ENCODE data around the gene LRRFIP1.
A peak's percentile ranks its signal among the peaks of the same experiment; 100 is the strongest.

Gene LRRFIP1

GRCh38 chr2:237819231-237819630 lies 191.8 kb downstream of the LRRFIP1 start:
- Histone ChIP-seq H3K9ac (no peak overlapping the region), H3K27me3 (ENCODE audit: control insufficient read depth, insufficient read depth, low read length) (no peaks in the 10 kb centered on the region), H3K27ac (no peak overlapping the region), H3K36me3 (ENCODE audit: control insufficient read depth, insufficient read depth, low read length) (no peaks in the 10 kb centered on the region), H3K4me1 (peaks cover 3% of the 10 kb centered on the region), H3K4me3 (ENCODE audit: low read depth, low read length) (no peak overlapping the region), H2AFZ (no peak overlapping the region), H3K4me2 (ENCODE audit: low read length) (peak overlapping the region; percentile 3), H3K9me3 (ENCODE audit: control insufficient read depth, low read length) (no peaks in the 10 kb centered on the region), H3K79me2 (no peaks in the 10 kb centered on the region)
- no peak for TF ChIP-seq CTCF (IDR thresholded peaks at IDR 0.05)

- Histone ChIP-seq H3K27me3 (ENCODE audit: control insufficient read depth, insufficient read depth, low read length) (no peaks in the 10 kb centered on the region), H3K4me3 (ENCODE audit: low read depth, low read length) (no peak overlapping the region), H2AFZ (no peak overlapping the region), H3K27ac (no peak overlapping the region), H3K4me1 (peaks cover 3% of the 10 kb centered on the region), H3K4me2 (ENCODE audit: low read length) (no peak overlapping the region), H3K79me2 (no peaks in the 10 kb centered on the region), H3K9me3 (ENCODE audit: control insufficient read depth, low read length) (no peaks in the 10 kb centered on the region), H3K9ac (no peak overlapping the region), H3K36me3 (ENCODE audit: control insufficient read depth, insufficient read depth, low read length) (no peaks in the 10 kb centered on the region)
- TF ChIP-seq CTCF (IDR thresholded peaks at IDR 0.05), result no peak
Observed at GRCh38 chr2:237820421-237820820, 193.0 kb downstream of the LRRFIP1 start.

DNA sequence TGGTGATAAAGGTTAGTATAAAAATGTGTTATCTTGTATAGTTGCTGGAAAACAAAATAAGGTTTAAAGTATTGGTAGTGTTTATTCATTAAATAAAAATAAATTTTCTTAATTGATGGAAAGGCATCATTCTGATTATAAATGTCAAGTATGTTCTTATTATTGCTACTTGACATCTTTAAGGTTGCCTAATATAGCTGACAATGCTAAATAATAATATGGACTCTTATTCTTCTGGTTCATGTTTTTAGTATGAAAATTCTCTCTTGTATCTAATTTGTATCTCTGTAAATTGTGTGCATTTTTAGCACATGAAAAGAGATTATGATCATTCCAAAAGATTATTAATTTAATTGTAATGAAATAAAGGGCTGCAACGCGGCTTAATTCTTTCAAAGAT lies 196.2 kb downstream of the LRRFIP1 start:
- Histone ChIP-seq H3K4me1 (no peaks in the 10 kb centered on the region), H3K9me3 (ENCODE audit: control insufficient read depth, low read length) (no peaks in the 10 kb centered on the region), H3K36me3 (ENCODE audit: control insufficient read depth, insufficient read depth, low read length) (no peaks in the 10 kb centered on the region), H3K4me2 (ENCODE audit: low read length) (no peak overlapping the region), H2AFZ (no peak overlapping the region), H3K79me2 (no peaks in the 10 kb centered on the region), H3K27me3 (ENCODE audit: control insufficient read depth, insufficient read depth, low read length) (no peaks in the 10 kb centered on the region), H3K27ac (no peak overlapping the region), H3K9ac (no peak overlapping the region), H3K4me3 (ENCODE audit: low read depth, low read length) (no peak overlapping the region)
- TF ChIP-seq CTCF (IDR thresholded peaks at IDR 0.05), result no peak

DNA sequence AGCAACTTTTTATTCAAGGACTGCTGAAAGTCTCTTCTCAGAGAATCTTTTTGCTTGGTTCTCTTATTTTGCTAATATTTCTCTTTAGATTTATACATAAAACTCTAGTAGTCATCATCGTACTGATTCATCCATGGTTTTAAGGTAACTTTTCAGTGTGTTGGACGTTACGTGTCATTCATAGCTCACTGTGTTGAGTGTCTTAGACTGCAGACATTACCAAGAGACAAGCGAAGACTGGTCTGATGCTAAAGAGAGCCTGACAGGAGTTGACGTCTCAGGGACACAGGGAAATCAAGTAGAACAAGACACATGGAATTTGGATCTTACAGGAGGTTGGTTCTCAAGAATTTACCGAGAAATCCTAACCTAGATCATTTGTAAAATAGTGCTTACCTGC lies 196.7 kb downstream of the LRRFIP1 start:
- Histone ChIP-seq H3K79me2 (no peaks in the 10 kb centered on the region), H3K27me3 (ENCODE audit: control insufficient read depth, insufficient read depth, low read length) (no peaks in the 10 kb centered on the region), H3K4me2 (ENCODE audit: low read length) (no peak overlapping the region), H3K36me3 (ENCODE audit: control insufficient read depth, insufficient read depth, low read length) (no peaks in the 10 kb centered on the region), H3K4me3 (ENCODE audit: low read depth, low read length) (no peak overlapping the region), H3K4me1 (no peaks in the 10 kb centered on the region), H3K9me3 (ENCODE audit: control insufficient read depth, low read length) (no peaks in the 10 kb centered on the region), H3K27ac (no peak overlapping the region), H2AFZ (no peak overlapping the region), H3K9ac (no peak overlapping the region)
- TF ChIP-seq CTCF (IDR thresholded peaks at IDR 0.05), result no peak

DNA sequence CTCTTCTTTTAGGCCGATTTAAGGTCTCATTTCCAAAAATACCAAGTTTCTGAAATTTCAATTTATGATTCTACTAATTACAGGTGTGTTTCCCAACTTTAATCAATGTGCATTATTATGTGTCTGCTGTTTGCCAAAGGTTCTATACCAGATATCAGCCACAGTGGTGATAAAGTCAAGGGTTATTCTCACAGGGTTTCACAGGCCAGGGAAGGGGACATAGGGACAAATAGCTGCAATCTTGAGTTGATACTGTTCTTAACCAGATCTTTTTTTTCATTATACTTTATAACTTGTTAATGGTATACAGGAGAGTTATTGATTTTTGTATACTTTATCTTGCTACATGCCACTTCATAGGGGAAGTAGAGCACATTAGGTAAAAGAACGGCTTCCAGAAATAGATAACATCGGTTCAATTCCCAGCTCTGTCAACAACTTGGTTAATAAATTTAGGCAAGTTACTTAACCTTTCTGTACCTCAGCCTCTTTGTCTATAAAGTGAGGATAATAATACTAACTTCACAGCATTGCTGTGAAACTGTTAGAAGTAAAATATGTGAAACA lies 200.1 kb downstream of the LRRFIP1 start:
- TF ChIP-seq CTCF (IDR thresholded peaks at IDR 0.05), result no peak
- Histone ChIP-seq H3K4me3 (ENCODE audit: low read depth, low read length) (no peak overlapping the region), H3K9ac (no peak overlapping the region), H2AFZ (no peak overlapping the region), H3K27ac (no peak overlapping the region), H3K36me3 (ENCODE audit: control insufficient read depth, insufficient read depth, low read length) (no peaks in the 10 kb centered on the region), H3K27me3 (ENCODE audit: control insufficient read depth, insufficient read depth, low read length) (no peaks in the 10 kb centered on the region), H3K9me3 (ENCODE audit: control insufficient read depth, low read length) (no peaks in the 10 kb centered on the region), H3K4me2 (ENCODE audit: low read length) (no peak overlapping the region), H3K4me1 (no peaks in the 10 kb centered on the region), H3K79me2 (no peaks in the 10 kb centered on the region)

All from parathyroid adenoma (tissue), 2 donors.